ENCODE measurements around the gene TEAD2.
"Not testable (repeated sequence)": the region's sequence is repeated elsewhere in the genome, so short reads cannot be mapped to it uniquely, and the experiment has no call there.

DNA sequence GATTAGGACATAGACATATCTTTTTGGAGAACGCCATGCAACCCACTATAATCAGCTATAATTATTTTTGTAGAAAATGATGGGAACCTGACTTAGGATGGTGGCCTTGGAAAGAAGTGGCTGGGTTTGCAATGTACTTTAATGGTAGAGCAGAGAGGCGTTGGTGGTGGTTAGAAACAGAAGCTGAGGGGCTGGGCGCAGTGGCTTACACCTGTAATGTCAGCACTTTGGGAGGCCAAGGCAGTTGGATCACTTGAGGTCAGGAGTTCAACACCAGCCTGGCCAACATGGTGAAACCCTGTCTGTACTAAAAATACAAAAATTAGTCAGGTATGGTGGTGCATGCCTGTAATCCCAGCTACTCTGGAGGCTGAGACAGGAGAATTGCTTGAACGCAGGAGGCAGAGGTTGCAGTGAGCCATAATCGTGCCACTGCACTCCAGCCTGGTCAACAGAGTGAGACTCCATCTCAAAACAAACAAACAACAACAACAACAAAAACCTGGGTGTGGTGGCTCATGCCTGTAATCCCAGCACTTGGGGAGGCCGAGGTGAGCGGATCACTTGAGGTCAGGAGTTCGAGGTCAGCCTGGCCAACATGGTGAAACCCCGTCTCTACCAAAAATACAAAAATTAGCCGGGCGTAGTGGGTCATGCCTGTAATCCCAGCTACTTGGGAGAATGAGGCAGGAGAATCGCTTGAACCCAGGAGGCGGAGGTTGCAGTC is 29.4 kb downstream of the TEAD2 start:
- TF ChIP-seq, protein P1, sequence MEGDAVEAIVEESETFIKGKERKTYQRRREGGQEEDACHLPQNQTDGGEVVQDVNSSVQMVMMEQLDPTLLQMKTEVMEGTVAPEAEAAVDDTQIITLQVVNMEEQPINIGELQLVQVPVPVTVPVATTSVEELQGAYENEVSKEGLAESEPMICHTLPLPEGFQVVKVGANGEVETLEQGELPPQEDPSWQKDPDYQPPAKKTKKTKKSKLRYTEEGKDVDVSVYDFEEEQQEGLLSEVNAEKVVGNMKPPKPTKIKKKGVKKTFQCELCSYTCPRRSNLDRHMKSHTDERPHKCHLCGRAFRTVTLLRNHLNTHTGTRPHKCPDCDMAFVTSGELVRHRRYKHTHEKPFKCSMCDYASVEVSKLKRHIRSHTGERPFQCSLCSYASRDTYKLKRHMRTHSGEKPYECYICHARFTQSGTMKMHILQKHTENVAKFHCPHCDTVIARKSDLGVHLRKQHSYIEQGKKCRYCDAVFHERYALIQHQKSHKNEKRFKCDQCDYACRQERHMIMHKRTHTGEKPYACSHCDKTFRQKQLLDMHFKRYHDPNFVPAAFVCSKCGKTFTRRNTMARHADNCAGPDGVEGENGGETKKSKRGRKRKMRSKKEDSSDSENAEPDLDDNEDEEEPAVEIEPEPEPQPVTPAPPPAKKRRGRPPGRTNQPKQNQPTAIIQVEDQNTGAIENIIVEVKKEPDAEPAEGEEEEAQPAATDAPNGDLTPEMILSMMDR (IDR thresholded peaks at IDR 0.05; ENCODE audit: low read length): not testable (repeated sequence)
- not testable (repeated sequence) for TF ChIP-seq EZH2 (IDR thresholded peaks at IDR 0.05; ENCODE audit: borderline replicate concordance, low read length)
